ENCODE data around the gene EFNB1.

The EFNB1 gene

GRCh38 chrX:68843992-68844391, 15.2 kb downstream of the EFNB1 start:
- DNase-seq (ENCODE audit: low spot score) = no peak

- no peak for DNase-seq (ENCODE audit: low spot score)
Observed at GRCh38 chrX:68844581-68844980, 15.8 kb downstream of the EFNB1 start.

GRCh38 chrX:68846536-68846935, 17.7 kb downstream of the EFNB1 start:
- DNase-seq (ENCODE audit: low spot score) = no peak

GRCh38 chrX:68847172-68847571, 18.4 kb downstream of the EFNB1 start:
- no peak for DNase-seq (ENCODE audit: low spot score)

GRCh38 chrX:68848189-68848940, 19.5 kb downstream of the EFNB1 start:
- no peak for DNase-seq (ENCODE audit: low spot score)

- DNase-seq (ENCODE audit: low spot score) = no peak
Observed at GRCh38 chrX:68851082-68851481, 22.3 kb downstream of the EFNB1 start.

- no peak for DNase-seq (ENCODE audit: low spot score)
Observed at GRCh38 chrX:68852046-68852445, 23.2 kb downstream of the EFNB1 start.

- no peak for DNase-seq (ENCODE audit: low spot score)
Observed at GRCh38 chrX:68853665-68854251, 24.9 kb downstream of the EFNB1 start.

- no peak for DNase-seq (ENCODE audit: low spot score)
Observed at GRCh38 chrX:68865300-68865699, 36.5 kb downstream of the EFNB1 start.

GRCh38 chrX:68865926-68866325, 37.1 kb downstream of the EFNB1 start:
- DNase-seq (ENCODE audit: low spot score) = no peak

- peak; percentile 14 for DNase-seq (ENCODE audit: low spot score)
Observed at GRCh38 chrX:68867458-68868112, 38.8 kb downstream of the EFNB1 start.

- no peak for DNase-seq (ENCODE audit: low spot score)
Observed at GRCh38 chrX:68868316-68868715, 39.5 kb downstream of the EFNB1 start.

- no peak for DNase-seq (ENCODE audit: low spot score)
Observed at GRCh38 chrX:68868902-68869800, 40.3 kb downstream of the EFNB1 start.

- DNase-seq (ENCODE audit: low spot score) = no peak
Observed at GRCh38 chrX:68870357-68870756, 41.5 kb downstream of the EFNB1 start.

GRCh38 chrX:68872171-68872570, 43.4 kb downstream of the EFNB1 start:
- DNase-seq (ENCODE audit: low spot score) = no peak

- no peak for DNase-seq (ENCODE audit: low spot score)
Observed at GRCh38 chrX:68874076-68874475, 45.3 kb downstream of the EFNB1 start.

- no peak for DNase-seq (ENCODE audit: low spot score)
Observed at GRCh38 chrX:68876731-68877130, 47.9 kb downstream of the EFNB1 start.

GRCh38 chrX:68877606-68878005, 48.8 kb downstream of the EFNB1 start:
- no peak for DNase-seq (ENCODE audit: low spot score)

- DNase-seq (ENCODE audit: low spot score) = no peak
Observed at GRCh38 chrX:68878977-68879645, 50.3 kb downstream of the EFNB1 start.

- DNase-seq (ENCODE audit: low spot score) = no peak
Observed at GRCh38 chrX:68880846-68881552, 52.2 kb downstream of the EFNB1 start.

GRCh38 chrX:68881911-68882310, 53.1 kb downstream of the EFNB1 start:
- DNase-seq (ENCODE audit: low spot score) = no peak

Measured in globus pallidus (tissue), 1 donor.